Fibroblast of villous mesenchyme (primary cell): ENCODE measurements around the gene RBM19. TPM values are rescaled to one million over a fixed set of nuclear protein-coding genes. Genes with fewer than 3 reads are reported as not detected.

ENCODE experiments used
- DNase-seq: peaks from one replicate; pipeline ENCODE4 v3.0.0-alpha.2; 2010; ENCODE audit warnings: low read depth
- H3K4me3 ChIP-seq: 2 replicates; pipeline ENCODE4 v1.5.1; 2011; ENCODE audit warnings: low read depth, mild to moderate bottlenecking, low read length
- CTCF ChIP-seq: IDR thresholded peaks from 2 replicates; pipeline ENCODE4 v1.5.1; 2012; ENCODE audit warnings: low read depth, mild to moderate bottlenecking, low read length; ENCODE audit not compliant: insufficient read depth
- total RNA-seq: library from RNA; depleted of rRNA; stranded (reverse); fragments of >200 nt; gene quantifications from 2 replicates; pipeline ENCODE4 v1.2.3, GENCODE V29; 2012

The RBM19 gene
- total RNA-seq, 1 donor: 26.8 TPM

DNA sequence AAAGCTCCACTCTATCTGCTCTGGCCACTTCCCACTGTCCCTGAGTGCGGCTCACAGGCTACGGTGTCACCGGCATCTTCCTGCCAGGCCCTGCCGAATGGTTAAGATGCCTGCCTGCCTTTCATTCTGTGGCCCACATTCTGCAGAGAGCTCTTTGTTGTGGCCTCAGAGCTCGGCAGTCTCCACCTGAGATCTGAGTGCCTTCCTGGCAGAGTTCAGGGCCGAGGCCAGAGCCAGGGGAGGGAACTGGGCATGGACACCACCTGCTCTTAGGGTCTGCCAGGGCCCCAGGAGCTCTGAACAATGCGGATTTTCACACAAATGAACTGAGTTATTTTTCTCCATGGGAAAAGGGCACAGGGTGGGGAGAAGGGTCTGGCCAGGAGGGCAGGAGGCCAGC lies 127.2 kb downstream of the RBM19 start:
- DNase-seq: no peak
- no peak overlapping the region for H3K4me3 ChIP-seq
- TF ChIP-seq CTCF: no peak

DNA sequence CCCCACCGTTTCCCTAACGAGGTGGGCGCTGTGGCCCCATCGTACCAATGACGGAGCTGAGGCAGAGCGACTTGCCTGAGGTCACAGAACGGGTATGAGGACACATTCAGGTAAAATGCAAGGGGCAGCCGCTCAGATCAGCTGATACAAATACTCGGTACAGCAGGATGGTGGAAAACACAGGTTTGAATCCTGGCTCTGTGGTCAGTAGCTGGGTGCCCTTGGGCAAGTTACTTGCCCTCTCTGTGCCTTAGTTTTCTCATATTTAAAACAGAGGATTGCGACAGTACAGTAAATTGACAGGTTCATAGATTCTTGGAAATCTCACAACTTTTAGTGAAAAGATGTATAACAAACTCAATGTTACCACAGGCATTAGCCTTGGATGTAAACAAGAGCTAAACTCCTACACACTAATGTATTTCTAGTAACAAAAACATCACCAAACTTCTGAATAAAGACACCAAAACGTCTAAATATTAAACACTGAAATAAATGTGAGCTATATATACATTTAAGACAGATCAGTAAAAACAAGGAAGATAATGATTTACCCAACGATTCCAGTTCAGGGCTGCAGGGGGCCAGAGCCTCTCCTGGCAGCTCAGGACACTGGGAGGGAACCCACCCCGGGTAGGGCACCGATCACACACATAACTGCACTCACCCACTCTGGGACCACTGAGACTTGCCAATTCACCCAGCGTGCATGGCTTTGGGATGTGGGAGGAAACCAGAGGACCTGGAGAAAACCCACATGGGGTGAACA lies 128.4 kb downstream of the RBM19 start:
- TF ChIP-seq CTCF: peak; percentile 29
- H3K4me3 ChIP-seq: no peak overlapping the region
- DNase-seq: no peak

- no peak overlapping the region for H3K4me3 ChIP-seq
- DNase-seq: peak; percentile 32
These were observed 129.0 kb downstream of the RBM19 start for GRCh38 chr12:113837084-113837483.

DNA sequence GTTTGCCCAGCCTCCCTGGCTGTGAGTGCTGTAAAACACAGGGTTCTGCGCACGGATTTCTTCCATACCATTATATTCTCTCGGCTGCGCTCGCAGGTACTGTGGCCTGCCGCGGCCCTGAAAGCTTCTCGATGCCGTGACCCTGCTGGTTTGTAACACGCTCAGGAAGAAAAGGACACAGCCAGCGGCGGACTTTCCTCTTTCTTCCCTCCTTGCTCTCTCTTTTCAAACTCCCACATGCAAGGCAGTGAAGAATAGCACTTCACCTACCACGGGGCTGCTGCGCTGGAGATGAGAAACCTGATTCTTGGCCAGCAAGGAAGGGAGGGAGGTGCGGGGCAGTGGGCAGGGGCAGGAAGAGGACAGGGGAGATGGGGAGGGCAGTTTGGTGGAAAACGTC lies 130.2 kb downstream of the RBM19 start:
- H3K4me3 ChIP-seq: no peak overlapping the region
- no peak for DNase-seq
- no peak for TF ChIP-seq CTCF

More at GRCh38 chr12:113837084-113837483, 129.0 kb downstream of the RBM19 start:
- no peak for TF ChIP-seq CTCF

GRCh38 chr12:113835433-113835832 lies 130.7 kb downstream of the RBM19 start:
- DNase-seq: no peak
- no peak for TF ChIP-seq CTCF
- H3K4me3 ChIP-seq: no peak overlapping the region

GRCh38 chr12:113833422-113833821 lies 132.7 kb downstream of the RBM19 start:
- no peak for TF ChIP-seq CTCF
- H3K4me3 ChIP-seq: no peak overlapping the region
- no peak for DNase-seq

DNA sequence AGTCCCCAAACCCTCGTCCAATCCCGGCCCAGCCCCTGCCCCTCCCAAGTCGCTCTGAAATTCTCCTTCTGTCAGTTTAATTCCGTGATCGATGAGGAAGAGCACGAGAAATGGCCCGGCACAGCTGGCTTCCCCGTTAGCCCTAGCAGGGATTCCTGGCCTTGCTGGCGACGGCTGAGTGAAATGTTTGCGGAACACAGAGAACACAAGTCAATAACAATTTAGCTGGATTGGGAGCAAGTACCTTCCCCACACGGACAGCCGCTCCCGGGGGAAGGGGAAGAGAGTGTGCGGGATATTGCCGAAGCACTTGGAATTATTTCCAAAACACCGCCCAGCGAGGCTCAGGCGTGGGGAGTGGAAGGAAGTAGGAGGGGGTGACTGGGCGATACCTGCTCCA lies 134.6 kb downstream of the RBM19 start:
- no peak for DNase-seq
- H3K4me3 ChIP-seq: no peak overlapping the region
- TF ChIP-seq CTCF: no peak
